Activated CD4-positive, alpha-beta T cell treated with anti-CD3 and anti-CD28 coated beads, Interleukin-2, amount 50 U/mL, for 24 hours (primary cell): ENCODE data around the gene FABP1.
A peak's percentile ranks its signal among the peaks of the same experiment; 100 is the strongest.

Source experiments
- DNase-seq, 2 donors: peaks; one replicate each; pipeline ENCODE4 v3.0.0-alpha.2; 2020; ENCODE audit warnings: low read depth in 1 of 2, low spot score in 1 of 2

The FABP1 gene

DNA sequence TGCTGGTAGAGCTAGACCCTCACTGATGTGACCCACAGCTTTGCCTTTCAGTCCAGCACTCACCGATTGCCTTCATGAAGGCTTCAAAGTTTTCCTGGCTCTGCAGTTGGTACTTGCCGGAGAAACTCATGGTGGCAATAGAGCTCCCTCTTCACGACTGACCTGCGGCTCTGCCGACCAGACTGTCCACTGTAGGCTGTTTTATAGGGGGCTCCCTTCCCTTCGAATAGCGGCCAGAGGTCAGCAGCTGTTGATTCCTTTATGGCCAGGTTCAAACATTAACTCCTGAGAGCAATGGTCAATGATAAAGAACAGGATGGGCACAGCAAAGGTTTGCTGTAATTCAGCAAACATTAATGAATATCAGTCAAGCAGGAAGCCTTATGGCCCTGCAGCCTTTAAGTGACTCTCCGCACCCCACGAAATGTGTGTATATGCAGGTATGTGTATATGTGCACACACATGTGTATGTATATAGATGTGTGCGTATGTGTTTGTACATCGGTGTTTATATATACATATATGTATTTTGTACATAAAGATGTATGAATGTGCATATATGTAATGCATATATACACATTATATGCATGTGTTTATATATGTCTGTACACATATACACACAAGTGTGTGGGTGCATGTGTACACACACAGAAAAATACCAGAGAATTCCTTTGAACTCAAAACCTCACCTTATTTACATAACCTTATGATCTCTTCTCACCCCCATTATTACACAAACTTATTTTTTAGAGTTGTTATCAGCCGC is at the start of gene FABP1:
Gene FABP1, minus strand, starts transcription at position 175 of the 766 bp plus-strand sequence. Its CDS starts 45 bp downstream, at position 130.
- DNase-seq: no peak

DNA sequence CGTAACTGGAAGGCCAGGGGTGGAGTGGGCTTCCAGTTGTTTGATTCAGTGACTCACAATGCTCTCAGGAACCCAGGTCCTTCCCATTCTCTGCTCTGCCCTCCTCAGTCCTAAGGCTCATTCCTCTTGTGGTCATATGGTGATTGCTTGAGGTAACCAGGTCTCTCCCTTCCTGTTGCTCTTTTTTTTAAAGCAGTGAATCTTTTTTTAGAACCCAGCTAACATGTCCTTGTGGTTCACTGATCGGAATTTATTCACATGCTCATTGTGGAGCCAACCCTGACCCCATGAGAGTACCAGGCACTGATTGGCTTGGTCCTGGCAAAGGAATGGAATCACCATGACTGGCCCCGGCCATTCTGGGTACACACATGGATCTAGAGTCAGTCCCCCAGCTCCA is 49.7 kb upstream of the FABP1 start:
- DNase-seq: no peak

GRCh38 chr2:88176352-88176984 is 48.6 kb upstream of the FABP1 start:
- DNase-seq: no peak

GRCh38 chr2:88172882-88173281 is 45.0 kb upstream of the FABP1 start:
- no peak for DNase-seq

GRCh38 chr2:88171966-88172365 is 44.1 kb upstream of the FABP1 start:
- no peak for DNase-seq

DNA sequence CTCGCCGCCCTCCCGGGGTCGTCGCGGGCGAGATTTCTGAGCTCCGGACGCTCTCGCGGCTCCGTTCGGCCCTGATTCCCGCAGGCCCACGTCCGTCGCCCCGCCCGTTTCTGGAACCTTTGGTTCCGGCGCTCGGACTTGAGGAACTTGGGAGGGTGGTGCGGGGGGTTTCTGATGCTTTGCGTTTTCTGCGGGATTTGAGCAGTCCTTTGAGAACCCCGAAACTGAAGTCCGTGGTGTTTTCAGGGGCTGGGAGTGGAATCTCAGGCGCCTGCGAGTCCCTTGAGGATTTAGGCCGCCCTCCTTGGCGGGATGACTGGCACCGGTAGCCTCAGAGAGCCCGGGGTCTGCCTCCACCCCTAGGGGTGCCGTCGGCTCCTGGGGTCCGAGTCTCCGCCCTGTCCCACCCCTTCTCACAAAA is 42.6 kb upstream of the FABP1 start:
- no peak for DNase-seq

- no peak for DNase-seq
Measured at GRCh38 chr2:88168386-88168785, 40.5 kb upstream of the FABP1 start.

DNA sequence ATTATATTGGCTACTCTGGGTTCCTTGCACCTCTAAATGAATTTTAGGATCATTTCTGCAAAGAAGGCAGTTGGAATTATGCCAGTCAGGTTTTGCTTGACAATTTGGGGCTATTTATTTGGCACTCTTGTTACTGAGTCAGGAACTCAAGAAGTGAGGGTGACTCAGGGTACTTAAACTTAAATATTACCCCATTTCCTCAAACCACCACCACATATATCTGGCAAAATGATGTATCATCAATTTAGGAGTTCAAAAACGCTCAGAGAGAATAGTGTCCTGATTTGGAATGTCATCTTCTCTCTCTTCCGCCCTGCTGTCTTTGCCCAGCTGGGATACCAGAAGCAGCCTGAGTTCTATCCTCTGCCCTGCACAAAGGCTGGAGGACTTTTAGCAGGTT is 39.9 kb upstream of the FABP1 start:
- DNase-seq: no peak

GRCh38 chr2:88165332-88166003 is 37.6 kb upstream of the FABP1 start:
- no peak for DNase-seq

DNA sequence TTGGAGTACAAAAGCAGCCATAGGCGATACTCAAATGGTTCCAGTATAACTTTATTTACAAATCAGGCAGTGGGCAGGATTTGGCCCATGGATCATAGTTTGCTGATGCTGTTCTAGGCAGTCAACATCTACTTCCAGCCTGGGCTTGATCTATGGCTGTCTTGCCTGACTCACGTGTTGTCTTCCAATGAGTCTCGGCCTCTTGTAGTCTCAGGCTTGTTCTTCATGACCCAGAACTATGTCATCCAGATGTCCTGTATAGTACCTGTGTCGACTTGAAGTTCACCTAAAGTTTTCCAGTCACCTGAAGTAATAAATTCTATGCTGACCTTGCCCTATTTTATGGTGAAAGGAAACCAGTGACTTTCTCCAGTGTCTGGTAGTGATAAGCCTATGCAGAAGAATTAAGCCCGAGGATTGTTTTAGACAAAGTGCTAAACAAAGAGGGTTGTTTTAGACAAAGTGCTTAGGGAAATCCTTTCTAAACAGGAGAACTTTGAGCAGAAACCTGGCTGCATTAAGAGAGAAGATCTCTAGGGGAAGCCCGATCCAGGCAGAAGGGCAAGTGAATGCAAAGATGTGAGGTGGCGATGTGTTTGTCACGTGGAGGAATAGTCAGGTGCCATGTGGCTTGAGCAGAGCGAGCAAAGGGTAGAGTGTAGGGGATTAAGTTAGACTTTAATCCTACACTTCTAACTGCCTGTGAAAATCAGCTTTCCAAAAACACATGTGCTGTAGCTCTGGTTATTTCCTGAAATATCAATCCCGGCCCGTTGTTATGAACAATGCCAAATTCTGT is 33.8 kb upstream of the FABP1 start:
- DNase-seq: no peak

- no peak for DNase-seq
Measured at GRCh38 chr2:88160517-88160916, 32.7 kb upstream of the FABP1 start.

- peak; percentile 26 to 62 for DNase-seq
Measured at GRCh38 chr2:88159955-88160415, 32.1 kb upstream of the FABP1 start.

DNA sequence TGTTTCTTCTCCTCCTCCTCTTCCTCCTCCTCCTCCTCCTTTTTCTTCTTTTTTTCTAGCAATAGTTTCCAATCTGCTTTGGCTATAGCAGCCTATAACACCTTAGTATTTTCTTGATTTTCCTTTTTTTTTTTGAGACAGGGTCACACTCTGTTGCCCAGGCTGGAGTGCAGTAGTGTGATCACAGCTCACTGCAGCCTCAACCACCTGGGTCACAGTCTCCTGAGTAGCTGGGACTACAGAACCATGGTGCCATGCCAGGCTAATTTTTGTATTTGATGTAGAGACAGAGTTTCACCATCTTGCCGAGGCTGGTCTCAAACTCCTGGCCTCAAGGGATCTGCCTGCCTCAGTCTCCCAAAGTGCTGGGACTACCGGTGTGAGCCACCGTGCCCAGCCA is 31.6 kb upstream of the FABP1 start:
- DNase-seq: no peak

- no peak for DNase-seq
Measured at GRCh38 chr2:88148929-88149438, 21.1 kb upstream of the FABP1 start.

GRCh38 chr2:88147145-88147544 is 19.3 kb upstream of the FABP1 start:
- no peak for DNase-seq

GRCh38 chr2:88146590-88146989 is 18.7 kb upstream of the FABP1 start:
- DNase-seq: no peak

DNA sequence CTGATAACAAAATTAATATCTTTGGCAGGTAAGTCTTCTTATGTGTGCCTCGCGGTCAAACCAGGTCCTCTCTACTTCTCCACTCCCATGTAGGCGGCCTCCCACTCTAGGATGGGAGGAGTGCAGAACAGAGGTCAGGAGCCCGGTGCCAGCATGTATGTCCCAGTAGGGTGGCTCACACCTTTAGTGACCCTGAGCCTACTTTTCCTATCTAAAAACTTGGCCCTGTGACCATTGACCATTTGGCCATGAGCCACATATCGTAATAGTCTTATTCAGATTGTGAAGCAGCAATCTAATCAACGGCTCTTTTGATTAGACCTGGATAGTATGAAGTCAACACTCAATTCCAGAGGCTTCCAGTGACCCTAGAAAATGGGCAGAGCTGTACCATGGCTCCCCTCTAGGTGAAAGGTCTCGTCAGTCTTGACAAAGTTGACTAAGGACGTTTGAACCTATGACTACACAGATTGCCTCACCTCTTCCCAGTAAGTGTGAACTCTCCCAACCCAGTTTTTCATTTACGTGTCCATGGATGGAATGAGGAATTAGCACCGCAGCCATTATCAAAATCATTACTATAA is 17.1 kb upstream of the FABP1 start:
- DNase-seq: no peak

DNA sequence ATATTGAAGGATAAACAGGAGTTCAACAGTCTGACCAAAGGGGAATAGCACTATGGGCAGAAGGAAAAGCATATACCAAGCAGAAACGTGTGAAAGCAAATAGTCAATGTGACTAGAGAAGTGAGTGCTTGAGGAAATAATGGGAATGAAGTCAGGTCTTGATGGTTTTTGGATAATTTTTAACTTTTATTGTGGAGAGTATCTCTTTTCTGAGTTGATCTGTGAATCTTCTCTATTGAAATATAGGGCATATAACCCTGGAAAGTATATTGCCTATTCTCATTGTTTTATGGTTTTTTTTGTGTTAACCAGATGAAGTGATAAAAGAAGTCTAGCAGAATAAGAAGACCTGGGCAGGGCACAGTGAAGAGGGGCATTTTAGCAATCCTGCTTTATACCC is 16.4 kb upstream of the FABP1 start:
- no peak for DNase-seq

- no peak for DNase-seq
Measured at GRCh38 chr2:88141952-88142351, 14.1 kb upstream of the FABP1 start.

DNA sequence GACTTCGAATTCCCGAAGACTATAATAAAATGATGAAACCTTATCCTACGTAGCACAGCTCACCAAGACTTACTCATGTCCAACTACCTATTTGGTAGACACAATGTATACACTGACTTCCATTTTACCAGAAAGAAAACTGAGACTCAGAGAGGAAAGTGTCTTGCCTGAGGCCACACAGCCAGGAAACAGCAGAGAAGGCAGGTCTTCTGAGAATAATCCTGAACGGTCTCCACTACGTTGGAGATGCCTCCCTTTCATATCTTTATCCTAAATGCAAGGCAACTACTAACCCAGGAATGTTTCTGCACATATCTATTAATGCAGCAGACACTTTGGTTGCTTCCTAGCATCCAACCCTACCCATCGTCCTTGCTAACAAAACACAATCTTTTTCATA is 11.9 kb upstream of the FABP1 start:
- DNase-seq: no peak

- no peak for DNase-seq
Measured at GRCh38 chr2:88139203-88139702, 11.4 kb upstream of the FABP1 start.
